Measurements from ENCODE around the gene MAGI3.

The MAGI3 gene

GRCh38 chr1:113721010-113721409 lies 330.7 kb downstream of the MAGI3 start:
- Histone ChIP-seq H3F3A (ENCODE audit: insufficient read depth, low read length) (no peaks in the 10 kb centered on the region), H2AFZ (ENCODE audit: low read length) (no peak overlapping the region), H3K27ac (ENCODE audit: low read depth, low read length, poor library complexity, severe bottlenecking) (no peak overlapping the region), H3K4me3 (ENCODE audit: low read depth, low read length, poor library complexity, severe bottlenecking) (no peak overlapping the region), H3K9ac (ENCODE audit: low read length) (no peak overlapping the region), H3K27me3 (ENCODE audit: insufficient read depth, low read length) (no peaks in the 10 kb centered on the region), H3K79me2 (ENCODE audit: insufficient read depth, low read length) (no peaks in the 10 kb centered on the region), H3K4me1 (ENCODE audit: insufficient read depth, low read length, severe bottlenecking) (no peaks in the 10 kb centered on the region), H4K20me1 (ENCODE audit: insufficient read depth, low read length) (no peaks in the 10 kb centered on the region), H3K9me3 (ENCODE audit: low read length) (peaks cover 11% of the 10 kb centered on the region; the same call in 1 of the 2 replicates), H3K4me2 (ENCODE audit: low read length) (no peak overlapping the region), H3K36me3 (ENCODE audit: insufficient read depth, low read length) (peaks cover 75% of the 10 kb centered on the region), H3K9me2 (ENCODE audit: low read depth, low read length) (no peaks in the 10 kb centered on the region)
- TF ChIP-seq CTCF (IDR thresholded peaks at IDR 0.05; ENCODE audit: low read length) (no peak), EZH2 (IDR thresholded peaks at IDR 0.05; ENCODE audit: borderline replicate concordance, low read length) (no peak)

GRCh38 chr1:113732802-113733201 lies 342.5 kb downstream of the MAGI3 start:
- Histone ChIP-seq H3K4me2 (ENCODE audit: low read length) (no peak overlapping the region), H3K9me3 (ENCODE audit: low read length) (no peaks in the 10 kb centered on the region), H3K79me2 (ENCODE audit: insufficient read depth, low read length) (no peaks in the 10 kb centered on the region), H3K9me2 (ENCODE audit: low read depth, low read length) (no peaks in the 10 kb centered on the region), H3K4me3 (ENCODE audit: low read depth, low read length, poor library complexity, severe bottlenecking) (no peak overlapping the region), H3K27me3 (ENCODE audit: insufficient read depth, low read length) (no peaks in the 10 kb centered on the region), H3K36me3 (ENCODE audit: insufficient read depth, low read length) (peaks cover 51% of the 10 kb centered on the region), H2AFZ (ENCODE audit: low read length) (no peak overlapping the region), H3F3A (ENCODE audit: insufficient read depth, low read length) (no peaks in the 10 kb centered on the region), H3K9ac (ENCODE audit: low read length) (no peak overlapping the region), H4K20me1 (ENCODE audit: insufficient read depth, low read length) (no peaks in the 10 kb centered on the region), H3K27ac (ENCODE audit: low read depth, low read length, poor library complexity, severe bottlenecking) (no peak overlapping the region), H3K4me1 (ENCODE audit: insufficient read depth, low read length, severe bottlenecking) (no peaks in the 10 kb centered on the region)
- no peak for TF ChIP-seq EZH2 (IDR thresholded peaks at IDR 0.05; ENCODE audit: borderline replicate concordance, low read length)
- no peak for TF ChIP-seq CTCF (IDR thresholded peaks at IDR 0.05; ENCODE audit: low read length)

GRCh38 chr1:113734357-113735055 lies 344.2 kb downstream of the MAGI3 start:
- H3K36me3 ChIP-seq (ENCODE audit: insufficient read depth, low read length): peaks cover 48% of the 10 kb centered on the region
- no peaks in the 10 kb centered on the region for H3K9me2 ChIP-seq (ENCODE audit: low read depth, low read length)
- no peaks in the 10 kb centered on the region for H3K9me3 ChIP-seq (ENCODE audit: low read length)
- no peaks in the 10 kb centered on the region for H3K79me2 ChIP-seq (ENCODE audit: insufficient read depth, low read length)
- no peak overlapping the region for H2AFZ ChIP-seq (ENCODE audit: low read length)
- no peak overlapping the region for H3K9ac ChIP-seq (ENCODE audit: low read length)
- H3K4me1 ChIP-seq (ENCODE audit: insufficient read depth, low read length, severe bottlenecking): no peaks in the 10 kb centered on the region
- no peak overlapping the region for H3K27ac ChIP-seq (ENCODE audit: low read depth, low read length, poor library complexity, severe bottlenecking)
- no peaks in the 10 kb centered on the region for H4K20me1 ChIP-seq (ENCODE audit: insufficient read depth, low read length)
- H3F3A ChIP-seq (ENCODE audit: insufficient read depth, low read length): no peaks in the 10 kb centered on the region
- no peak for TF ChIP-seq EZH2 (IDR thresholded peaks at IDR 0.05; ENCODE audit: borderline replicate concordance, low read length)
- no peak for TF ChIP-seq CTCF (IDR thresholded peaks at IDR 0.05; ENCODE audit: low read length)
- H3K4me3 ChIP-seq (ENCODE audit: low read depth, low read length, poor library complexity, severe bottlenecking): no peak overlapping the region
- H3K27me3 ChIP-seq (ENCODE audit: insufficient read depth, low read length): no peaks in the 10 kb centered on the region
- no peak overlapping the region for H3K4me2 ChIP-seq (ENCODE audit: low read length)

Measured in OCI-LY1 (cell line).